Right atrium auricular region (tissue), 2 donors: ENCODE results near the gene TEK. TPM values are rescaled to one million over a fixed set of nuclear protein-coding genes. Genes with fewer than 3 reads are reported as not detected.
A peak's percentile ranks its signal among the peaks of the same experiment; 100 is the strongest.
"Not testable (repeated sequence)": the region's sequence is repeated elsewhere in the genome, so short reads cannot be mapped to it uniquely, and the experiment has no call there.

Experiments
- DNase-seq: peaks from one replicate; pipeline ENCODE4 v3.0.0-alpha.2; 2019; ENCODE audit warnings: low spot score
- H3K27ac ChIP-seq, 2 donors: fragments of 200-600 bp; sonication (generic); 1 replicate in 1 of 2; 2 replicates in 1 of 2; pipeline ENCODE4 v1.5.1; 2016 to 2019
- H3K27me3 ChIP-seq, 2 donors: fragments of 200-600 bp; sonication (generic); one replicate each; pipeline versions ENCODE4 v1.5.1 to v1.6.0; 2017 to 2019
- H3K36me3 ChIP-seq: fragments of 200-600 bp; sonication (generic); one replicate; pipeline ENCODE4 v1.5.1; 2016
- H3K4me1 ChIP-seq, 2 donors: fragments of 200-600 bp; sonication (generic); one replicate each; pipeline versions ENCODE4 v1.5.1 to v1.6.0; 2017 to 2019
- H3K4me3 ChIP-seq, 2 donors: fragments of 200-600 bp; sonication (generic); 1 replicate in 1 of 2; 2 replicates in 1 of 2; pipeline ENCODE4 v1.5.1; 2017 to 2019; ENCODE audit warnings: mild to moderate bottlenecking in 1 of 2, moderate library complexity in 1 of 2
- H3K9me3 ChIP-seq, 2 donors: fragments of 200-600 bp; sonication (generic); one replicate each; pipeline ENCODE4 v1.5.1; 2019
- CTCF ChIP-seq, 2 donors: fragments of 200-600 bp; sonication (generic); IDR thresholded peaks; one replicate each; pipeline ENCODE4 v1.5.1; 2019; ENCODE audit warnings: antibody characterized with exemption in 2 of 2
- total RNA-seq, 2 donors: library from RNA; depleted of rRNA; stranded (reverse); fragments of >200 nt; gene quantifications; one replicate each; pipeline ENCODE4 v1.1.0, GENCODE V29; 2016

The TEK gene
- total RNA-seq, 2 donors from 2014 or later = 16.7 to 30.7 TPM

- no peak for DNase-seq
- Histone ChIP-seq H3K27me3 (no peaks in the 10 kb centered on the region), H3K9me3 (no peaks in the 10 kb centered on the region), H3K4me3 (no peak overlapping the region), H3K27ac (no peak overlapping the region), H3K4me1 (peaks cover 0 to 3% of the 10 kb centered on the region in 2 donors), H3K36me3 (no peaks in the 10 kb centered on the region)
- no peak for TF ChIP-seq CTCF (IDR thresholded peaks at IDR 0.05)
Measured at GRCh38 chr9:27090711-27091110, 18.3 kb upstream of the TEK start.

GRCh38 chr9:27092496-27092895 lies 16.5 kb upstream of the TEK start:
- H3K4me1 ChIP-seq, DNase-seq, H3K27me3 ChIP-seq, H3K27ac ChIP-seq, H3K9me3 ChIP-seq, H3K4me3 ChIP-seq, H3K36me3 ChIP-seq: not testable (repeated sequence)

- H3K4me1 ChIP-seq, H3K4me3 ChIP-seq, H3K36me3 ChIP-seq, H3K9me3 ChIP-seq, DNase-seq, H3K27ac ChIP-seq, H3K27me3 ChIP-seq: not testable (repeated sequence)
Measured at GRCh38 chr9:27093384-27094067, 15.5 kb upstream of the TEK start.

- Histone ChIP-seq H3K27ac (peak overlapping the region in 1 of 2 donors; percentile 23), H3K36me3 (no peaks in the 10 kb centered on the region)
- no peak for TF ChIP-seq CTCF (IDR thresholded peaks at IDR 0.05)
Measured at GRCh38 chr9:27094640-27095298, 14.3 kb upstream of the TEK start.

GRCh38 chr9:27107241-27107640 lies 1.8 kb upstream of the TEK start:
- TF ChIP-seq CTCF (IDR thresholded peaks at IDR 0.05) = no peak
- no peak for DNase-seq
- no peak overlapping the region for H3K4me3 ChIP-seq
- H3K36me3 ChIP-seq = no peaks in the 10 kb centered on the region
- H3K27me3 ChIP-seq = no peaks in the 10 kb centered on the region
- H3K4me1 ChIP-seq = no peaks in the 10 kb centered on the region
- H3K9me3 ChIP-seq = no peaks in the 10 kb centered on the region
- no peak overlapping the region for H3K27ac ChIP-seq

More at GRCh38 chr9:27094640-27095298, 14.3 kb upstream of the TEK start:
- H3K9me3 ChIP-seq = no peaks in the 10 kb centered on the region
- no peak overlapping the region for H3K4me3 ChIP-seq
- H3K27me3 ChIP-seq = no peaks in the 10 kb centered on the region
- peaks cover 0 to 3% of the 10 kb centered on the region in 2 donors for H3K4me1 ChIP-seq
- no peak for DNase-seq

- Histone ChIP-seq H3K27me3 (no peaks in the 10 kb centered on the region), H3K4me3 (peak overlapping the region; percentile 27 to 41), H3K36me3 (no peaks in the 10 kb centered on the region), H3K27ac (peak overlapping the region; percentile 45 to 63), H3K9me3 (no peaks in the 10 kb centered on the region), H3K4me1 (no peaks in the 10 kb centered on the region)
- DNase-seq = no peak
- no peak for TF ChIP-seq CTCF (IDR thresholded peaks at IDR 0.05)
Measured at GRCh38 chr9:27109621-27110020, 596 bp downstream of the TEK start.
